Upper lobe of left lung (tissue), 6 donors: ENCODE data around the gene TJAP1. TPM values are rescaled to one million over a fixed set of nuclear protein-coding genes. Genes with fewer than 3 reads are reported as not detected.

Source experiments
- ATAC-seq, 2 donors: fragments of 200-7000 bp; cut with Tn5 transposase; one replicate each; pipeline ENCODE4 v1.9.1; 2022; ENCODE audit warnings: mild to moderate bottlenecking in 2 of 2, moderate library complexity in 2 of 2; ENCODE audit not compliant: low FRiP score in 2 of 2
- DNase-seq, 2 donors: peaks; one replicate each; pipeline ENCODE4 v3.0.0-alpha.2; 2019 to 2020
- H3K27ac ChIP-seq, 4 donors: fragments of 200-600 bp; sonication (generic); one replicate each; pipeline ENCODE4 v1.5.1; 2016 to 2019
- H3K27me3 ChIP-seq, 4 donors: fragments of 200-600 bp; sonication (generic); one replicate each; pipeline ENCODE4 v1.5.1; 2017 to 2019
- H3K36me3 ChIP-seq, 4 donors: fragments of 200-600 bp; sonication (generic); one replicate each; pipeline ENCODE4 v1.5.1; 2016 to 2019
- H3K4me1 ChIP-seq, 4 donors: fragments of 200-600 bp; sonication (generic); one replicate each; pipeline ENCODE4 v1.5.1; 2018 to 2019
- H3K4me3 ChIP-seq, 4 donors: fragments of 200-600 bp; sonication (generic); one replicate each; pipeline ENCODE4 v1.5.1; 2017 to 2019; ENCODE audit warnings: mild to moderate bottlenecking in 2 of 4, moderate library complexity in 1 of 4
- H3K9me3 ChIP-seq, 4 donors: fragments of 200-600 bp; sonication (generic); one replicate each; pipeline ENCODE4 v1.5.1; 2018 to 2019
- CTCF ChIP-seq, 6 experiments: fragments of 450-650 bp in 4 of 6; fragments of 200-600 bp in 2 of 6; sonication (generic) in 2 of 6; IDR thresholded peaks; one replicate each; pipeline ENCODE4 v1.5.1; 2016 to 2019; ENCODE audit warnings: antibody characterized with exemption in 6 of 6
- EP300 ChIP-seq, 4 donors: sonication (generic); formaldehyde crosslinking; IDR thresholded peaks; one replicate each; pipeline ENCODE4 v1.5.1; 2017; ENCODE audit warnings: antibody characterized with exemption in 4 of 4, control low read depth in 2 of 4
- POLR2A ChIP-seq, 4 donors: fragments of 450-650 bp; IDR thresholded peaks; one replicate each; pipeline ENCODE4 v1.5.1; 2016 to 2017; ENCODE audit warnings: antibody characterized with exemption in 4 of 4, mild to moderate bottlenecking in 2 of 4
- POLR2AphosphoS5 ChIP-seq, 2 donors: sonication (generic); formaldehyde crosslinking; IDR thresholded peaks; one replicate each; pipeline ENCODE4 v1.5.1; 2017; ENCODE audit warnings: antibody characterized with exemption in 2 of 2
- WGBS, 2 donors: methylation state at CpG; one replicate each; pipeline ENCODE4 v1.1.5; 2017 to 2018; 5-methylcytosine and 5-hydroxymethylcytosine counted together
- total RNA-seq, 6 donors: library from RNA; depleted of rRNA in 4 of 6; stranded (reverse); fragments of >200 nt in 4 of 6; gene quantifications; one replicate each; pipeline versions ENCODE4 v1.1.0 to v1.2.1, GENCODE V29; 2016 to 2021
- donor health status: DM: no; HTN: no; CAD: no; lungs with moderate emphysema.
- donor health status: DM: no; HTN: yes; CAD: no; lungs with severe emphysema.

The TJAP1 gene
- total RNA-seq, 6 donors from 2014 or later, result 22.2 to 57.6 (median 31.1) TPM

- Histone ChIP-seq H3K36me3 (peaks cover 10 to 54% (median 44%) of the 10 kb centered on the region in 4 donors), H3K4me1 (peaks cover 13 to 28% (median 22%) of the 10 kb centered on the region in 4 donors), H3K27ac (no peak overlapping the region), H3K27me3 (peaks cover 0 to 8% (median 5%) of the 10 kb centered on the region in 4 donors), H3K9me3 (no peaks in the 10 kb centered on the region), H3K4me3 (no peak overlapping the region)
- DNase-seq, result no peak
- no peak for ATAC-seq
- no peak for TF ChIP-seq POLR2A (IDR thresholded peaks at IDR 0.05)
- no peak for TF ChIP-seq CTCF (IDR thresholded peaks at IDR 0.05)
- TF ChIP-seq EP300 (IDR thresholded peaks at IDR 0.05), result no peak
- TF ChIP-seq POLR2AphosphoS5 (IDR thresholded peaks at IDR 0.05), result no peak
- WGBS, 2 donors, result 63 to 80% methylated on average over 2 to 6 of the region's 6 CpGs
Observed at GRCh38 chr6:43505718-43506117, 28.3 kb downstream of the TJAP1 start.

GRCh38 chr6:43506171-43506570, 28.8 kb downstream of the TJAP1 start:
- WGBS, 2 donors, result 89 to 96% methylated on average over 3 of the region's 3 CpGs
- TF ChIP-seq CTCF (IDR thresholded peaks at IDR 0.05), result no peak
- TF ChIP-seq POLR2AphosphoS5 (IDR thresholded peaks at IDR 0.05), result no peak
- TF ChIP-seq POLR2A (IDR thresholded peaks at IDR 0.05), result no peak
- no peak for TF ChIP-seq EP300 (IDR thresholded peaks at IDR 0.05)
- Histone ChIP-seq H3K4me3 (no peak overlapping the region), H3K27ac (no peak overlapping the region), H3K27me3 (peaks cover 0 to 8% (median 5%) of the 10 kb centered on the region in 4 donors), H3K4me1 (peaks cover 15 to 32% (median 24%) of the 10 kb centered on the region in 4 donors), H3K36me3 (peaks cover 10 to 54% (median 44%) of the 10 kb centered on the region in 4 donors), H3K9me3 (no peaks in the 10 kb centered on the region)
- no peak for ATAC-seq
- no peak for DNase-seq

- 28 to 48% methylated on average over 7 to 14 of the region's 14 CpGs for WGBS, 2 donors
Observed at GRCh38 chr6:43506667-43507471, 29.5 kb downstream of the TJAP1 start.

GRCh38 chr6:43508481-43509141, 31.2 kb downstream of the TJAP1 start:
- H3K4me1 ChIP-seq, result peaks cover 15 to 42% (median 27%) of the 10 kb centered on the region in 4 donors
- H3K4me3 ChIP-seq, result peak overlapping the region in 1 of 4 donors; percentile 79
- H3K27ac ChIP-seq, result no peak overlapping the region
- peaks cover 17 to 55% (median 48%) of the 10 kb centered on the region in 4 donors for H3K36me3 ChIP-seq
- TF ChIP-seq POLR2A (IDR thresholded peaks at IDR 0.05), result no peak
- WGBS, 2 donors, result 67 to 78% methylated on average over 8 of the region's 8 CpGs
- DNase-seq (no peak), ATAC-seq (no peak)
- no peaks in the 10 kb centered on the region for H3K9me3 ChIP-seq
- H3K27me3 ChIP-seq, result peaks cover 0 to 8% (median 5%) of the 10 kb centered on the region in 4 donors

More at GRCh38 chr6:43506667-43507471, 29.5 kb downstream of the TJAP1 start:
- no peak overlapping the region for H3K27ac ChIP-seq
- TF ChIP-seq POLR2A (IDR thresholded peaks at IDR 0.05) (no peak), EP300 (IDR thresholded peaks at IDR 0.05) (no peak), CTCF (IDR thresholded peaks at IDR 0.05) (peak; percentile 90 to 96 (median 94))
- peaks cover 0 to 8% (median 5%) of the 10 kb centered on the region in 4 donors for H3K27me3 ChIP-seq
- no peaks in the 10 kb centered on the region for H3K9me3 ChIP-seq
- no peak overlapping the region for H3K4me3 ChIP-seq
- DNase-seq, result peak in 1 of 2 donors; percentile 79
- H3K4me1 ChIP-seq, result peaks cover 15 to 34% (median 24%) of the 10 kb centered on the region in 4 donors
- peak; percentile 68 to 79 for ATAC-seq
- peaks cover 13 to 55% (median 47%) of the 10 kb centered on the region in 4 donors for H3K36me3 ChIP-seq
